Esophagus squamous epithelium (tissue), 4 donors: ENCODE results near the gene LSP1.

Experiments used
- POLR2A ChIP-seq, 4 donors: fragments of 450-650 bp; IDR thresholded peaks; one replicate each; pipeline ENCODE4 v1.6.1; 2017; ENCODE audit warnings: antibody characterized with exemption in 4 of 4, mild to moderate bottlenecking in 4 of 4, moderate library complexity in 3 of 4
- TF ChIP-seq, protein P1 (sequence below), 6 experiments: fragments of 450-650 bp in 4 of 6; fragments of 200-600 bp in 2 of 6; sonication (generic) in 2 of 6; IDR thresholded peaks; one replicate each; pipeline ENCODE4 v1.5.1; 2016 to 2019; ENCODE audit warnings: antibody characterized with exemption in 6 of 6, mild to moderate bottlenecking in 4 of 6, moderate library complexity in 4 of 6

DNA sequence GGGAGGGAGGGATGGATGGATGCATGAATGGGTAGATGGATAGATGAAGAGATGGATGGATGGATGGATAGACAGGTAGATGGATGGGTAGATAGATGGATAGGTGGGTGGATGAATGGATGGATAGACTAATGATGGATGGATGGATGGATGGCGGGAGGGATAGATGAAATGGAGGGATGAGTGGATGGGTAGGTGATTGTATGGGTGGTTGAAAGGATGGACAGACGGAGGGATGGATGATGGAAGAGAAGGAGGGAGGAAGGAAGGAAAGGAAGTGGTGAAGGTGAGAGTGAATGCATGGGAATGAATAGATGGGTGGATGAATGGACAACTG lies 62.9 kb downstream of the LSP1 start:
- TF ChIP-seq, protein P1, sequence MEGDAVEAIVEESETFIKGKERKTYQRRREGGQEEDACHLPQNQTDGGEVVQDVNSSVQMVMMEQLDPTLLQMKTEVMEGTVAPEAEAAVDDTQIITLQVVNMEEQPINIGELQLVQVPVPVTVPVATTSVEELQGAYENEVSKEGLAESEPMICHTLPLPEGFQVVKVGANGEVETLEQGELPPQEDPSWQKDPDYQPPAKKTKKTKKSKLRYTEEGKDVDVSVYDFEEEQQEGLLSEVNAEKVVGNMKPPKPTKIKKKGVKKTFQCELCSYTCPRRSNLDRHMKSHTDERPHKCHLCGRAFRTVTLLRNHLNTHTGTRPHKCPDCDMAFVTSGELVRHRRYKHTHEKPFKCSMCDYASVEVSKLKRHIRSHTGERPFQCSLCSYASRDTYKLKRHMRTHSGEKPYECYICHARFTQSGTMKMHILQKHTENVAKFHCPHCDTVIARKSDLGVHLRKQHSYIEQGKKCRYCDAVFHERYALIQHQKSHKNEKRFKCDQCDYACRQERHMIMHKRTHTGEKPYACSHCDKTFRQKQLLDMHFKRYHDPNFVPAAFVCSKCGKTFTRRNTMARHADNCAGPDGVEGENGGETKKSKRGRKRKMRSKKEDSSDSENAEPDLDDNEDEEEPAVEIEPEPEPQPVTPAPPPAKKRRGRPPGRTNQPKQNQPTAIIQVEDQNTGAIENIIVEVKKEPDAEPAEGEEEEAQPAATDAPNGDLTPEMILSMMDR (IDR thresholded peaks at IDR 0.05) = no peak
- no peak for TF ChIP-seq POLR2A (IDR thresholded peaks at IDR 0.05)
